ENCODE measurements around the gene XKR7.
A peak's percentile ranks its signal among the peaks of the same experiment; 100 is the strongest.

Gene XKR7

DNA sequence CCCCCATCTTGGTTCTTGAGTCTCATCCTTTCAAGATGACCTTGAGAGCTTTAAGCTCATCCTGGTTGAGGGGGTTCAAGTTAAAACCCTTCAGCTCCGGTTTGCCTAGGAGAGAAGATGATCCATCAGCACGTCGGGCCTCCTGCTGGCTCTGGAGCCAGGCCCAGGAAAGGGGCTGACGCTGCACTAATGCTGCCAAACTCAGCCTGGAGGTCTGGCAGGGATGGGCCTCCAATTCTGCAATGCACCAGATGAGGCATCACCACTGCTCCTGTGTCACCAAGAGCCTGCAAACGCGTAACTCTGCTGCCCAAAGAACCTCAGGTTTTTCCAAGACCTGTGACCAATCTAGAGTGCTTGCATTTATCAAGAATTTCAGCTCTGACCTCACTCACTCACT is 22.2 kb upstream of the XKR7 start:
- DNase-seq, result no peak

- DNase-seq, result no peak
Measured at GRCh38 chr20:31948008-31948407, 19.9 kb upstream of the XKR7 start.

- no peak for DNase-seq
Measured at GRCh38 chr20:31949877-31950646, 17.9 kb upstream of the XKR7 start.

DNA sequence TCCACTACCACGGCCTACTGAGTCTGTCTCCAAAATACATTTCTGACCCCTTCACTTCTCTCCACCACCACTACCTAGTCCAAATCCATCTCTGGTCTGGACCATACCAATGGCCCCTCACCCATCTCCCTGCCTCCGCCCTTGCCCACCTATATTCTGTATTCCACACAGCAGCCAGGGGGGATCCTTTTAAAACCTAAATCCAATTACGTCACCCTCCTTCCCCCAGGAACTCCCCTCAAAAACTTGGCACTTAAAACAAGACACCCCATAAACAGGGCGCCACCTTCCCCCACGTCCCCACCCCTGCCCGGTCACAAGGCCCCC is 16.8 kb upstream of the XKR7 start:
- DNase-seq, result no peak

- DNase-seq, result peak; percentile 95
Measured at GRCh38 chr20:31951530-31952453, 16.2 kb upstream of the XKR7 start, which contains the start of gene PDRG1. TSS of gene PDRG1 (minus strand) at chr20:31952046. CDS start at chr20:31951961, 85 bp downstream.

GRCh38 chr20:31953556-31954148 is 14.3 kb upstream of the XKR7 start:
- no peak for DNase-seq

DNA sequence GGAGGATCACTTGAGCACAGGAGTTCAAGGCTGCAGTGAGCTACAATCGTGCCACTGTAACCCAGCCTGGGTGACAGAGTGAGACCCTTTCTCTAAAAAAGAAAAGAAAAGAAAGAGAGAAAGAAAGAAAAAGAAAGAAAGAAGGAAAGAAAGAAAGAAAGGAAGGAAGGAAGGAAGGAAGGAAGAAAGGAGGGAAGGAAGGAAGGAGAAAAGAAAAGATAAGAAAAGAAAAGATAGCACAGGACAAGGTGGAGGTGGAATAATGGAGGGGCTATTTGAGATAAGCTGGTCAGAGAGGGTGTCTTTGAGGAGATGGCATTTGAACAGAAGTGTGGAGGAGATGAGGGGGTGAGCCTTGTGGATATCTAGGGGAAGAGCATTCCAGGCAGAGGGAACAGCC is 13.5 kb upstream of the XKR7 start:
- DNase-seq, result no peak

DNA sequence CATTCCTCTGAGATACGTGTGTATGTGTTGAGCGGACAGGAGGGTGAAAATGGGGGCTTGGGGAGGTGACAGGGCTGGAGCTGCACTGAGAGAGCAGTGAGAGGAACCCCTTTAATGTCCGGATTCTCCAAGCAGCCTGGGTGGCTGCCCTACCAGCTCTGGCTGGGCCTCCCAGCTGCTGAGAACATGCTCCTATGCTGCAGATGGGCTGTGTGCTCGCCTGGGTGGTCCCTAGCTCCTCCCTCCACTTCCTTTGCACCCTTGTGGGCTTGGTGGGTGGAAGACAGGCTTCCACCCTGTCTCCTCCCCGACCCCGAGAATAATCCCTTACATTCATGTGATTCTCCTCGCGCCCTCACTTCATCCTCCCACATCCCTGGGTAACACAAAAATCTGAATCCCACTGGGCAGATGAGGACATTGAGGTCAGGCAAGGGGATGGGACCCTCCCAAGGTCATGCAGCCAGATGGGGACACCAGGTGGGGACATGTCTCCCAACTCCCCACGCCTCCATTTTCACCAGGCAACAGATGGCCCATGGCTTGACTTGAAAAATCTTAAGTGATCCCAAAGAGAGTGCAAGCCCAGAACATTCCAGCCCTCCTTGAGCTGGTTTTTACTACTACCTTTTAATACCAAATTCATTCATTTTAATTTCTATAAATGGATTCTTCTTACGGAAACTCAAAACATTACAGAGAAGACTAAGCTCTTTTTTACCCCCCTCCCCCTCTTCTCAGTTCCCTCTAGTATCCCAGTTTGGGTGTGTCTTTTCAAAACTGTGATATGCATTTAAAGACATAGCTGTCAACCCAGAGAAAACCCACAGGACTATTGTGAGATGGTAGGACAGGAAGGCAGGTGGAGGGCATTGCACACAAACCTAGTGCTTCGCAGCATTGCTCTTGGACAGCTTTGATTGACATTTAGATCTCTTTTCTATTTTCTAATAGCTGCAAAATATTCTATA is 11.1 kb upstream of the XKR7 start:
- no peak for DNase-seq

DNA sequence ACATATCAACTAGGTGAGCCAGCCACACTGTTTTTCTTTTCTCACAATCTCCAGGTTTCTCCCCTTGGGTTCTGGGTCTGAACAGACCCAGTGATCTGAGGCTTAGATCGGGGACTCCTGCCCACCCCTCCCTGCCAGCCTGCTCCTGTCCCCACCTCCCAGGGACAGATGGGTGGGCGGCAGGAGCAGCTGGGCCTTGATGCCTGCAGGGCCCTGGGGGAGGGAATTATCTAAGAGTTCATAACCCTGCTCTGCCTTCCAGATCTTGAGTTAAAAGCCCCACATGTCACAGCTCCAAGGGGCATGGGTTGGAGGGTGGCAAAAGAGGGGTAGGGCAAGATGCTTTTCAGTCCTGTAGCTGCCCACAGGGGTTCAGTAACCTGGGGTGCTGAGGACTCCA is 5.2 kb upstream of the XKR7 start:
- DNase-seq, result no peak

GRCh38 chr20:31963889-31964288 is 4.1 kb upstream of the XKR7 start:
- DNase-seq, result no peak

DNA sequence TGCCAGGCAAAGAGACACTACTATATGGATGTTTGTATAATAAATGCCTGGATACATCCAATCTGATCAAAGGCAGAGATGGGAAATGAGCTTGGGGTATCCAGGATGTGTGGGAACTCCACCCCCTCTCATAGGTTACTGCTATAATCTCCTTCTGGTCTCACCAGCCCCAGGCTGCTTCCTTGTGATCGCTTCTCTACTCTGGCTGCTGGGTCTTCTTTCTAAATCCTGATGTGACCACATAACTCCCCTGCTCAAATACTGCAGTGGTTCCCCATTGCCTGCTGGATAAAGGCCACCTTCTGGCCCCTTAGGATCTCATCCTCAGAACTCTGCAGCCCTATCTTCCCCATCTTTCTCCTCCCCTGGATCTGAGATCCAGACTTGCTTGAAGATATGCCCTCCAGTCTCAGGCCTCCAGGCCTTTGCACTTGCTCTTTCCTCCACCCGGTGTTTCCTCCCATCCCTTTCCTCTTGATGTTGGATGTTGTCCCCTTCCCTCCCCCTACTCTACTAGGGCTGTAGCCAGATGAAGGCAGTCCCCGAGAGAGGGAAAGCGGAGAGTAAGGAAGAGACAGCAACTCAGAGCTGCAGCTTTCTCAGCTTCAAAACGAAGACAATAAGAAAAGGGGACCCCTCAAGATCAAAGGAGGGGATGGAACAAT is 828 bp upstream of the XKR7 start:
- DNase-seq, result no peak

- DNase-seq, result peak; percentile 69
Measured at GRCh38 chr20:31968291-31969126, 558 bp downstream of the XKR7 start.

GRCh38 chr20:31969991-31970390 is 2.0 kb downstream of the XKR7 start:
- no peak for DNase-seq

DNA sequence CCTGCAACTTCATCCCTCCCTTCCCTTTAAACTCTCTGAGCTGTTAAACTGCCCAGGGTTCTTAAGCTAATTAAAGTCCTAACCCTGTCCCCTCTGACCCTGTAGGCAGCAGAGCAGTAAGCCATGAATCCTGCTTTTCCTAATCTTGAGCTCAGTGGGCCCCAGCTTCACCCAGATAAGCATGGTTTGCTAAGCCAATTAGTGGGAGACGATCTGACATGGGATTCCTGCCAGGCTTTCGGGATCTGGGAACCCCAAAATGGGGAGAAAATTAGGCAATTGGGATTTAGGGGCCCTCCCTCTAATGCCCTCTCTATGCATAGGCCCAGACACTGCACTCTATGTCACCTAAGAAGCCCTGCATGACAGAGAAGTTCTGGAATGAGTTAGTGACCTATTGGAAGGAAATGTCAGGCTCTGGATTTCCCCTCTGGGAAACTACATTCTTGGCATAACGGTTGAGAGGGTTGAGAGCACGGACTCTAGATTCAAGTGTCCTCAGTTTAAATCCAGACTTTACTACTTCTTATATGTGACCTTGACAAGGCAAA is 4.6 kb downstream of the XKR7 start:
- no peak for DNase-seq

GRCh38 chr20:31974296-31974695 is 6.3 kb downstream of the XKR7 start:
- DNase-seq, result no peak

DNA sequence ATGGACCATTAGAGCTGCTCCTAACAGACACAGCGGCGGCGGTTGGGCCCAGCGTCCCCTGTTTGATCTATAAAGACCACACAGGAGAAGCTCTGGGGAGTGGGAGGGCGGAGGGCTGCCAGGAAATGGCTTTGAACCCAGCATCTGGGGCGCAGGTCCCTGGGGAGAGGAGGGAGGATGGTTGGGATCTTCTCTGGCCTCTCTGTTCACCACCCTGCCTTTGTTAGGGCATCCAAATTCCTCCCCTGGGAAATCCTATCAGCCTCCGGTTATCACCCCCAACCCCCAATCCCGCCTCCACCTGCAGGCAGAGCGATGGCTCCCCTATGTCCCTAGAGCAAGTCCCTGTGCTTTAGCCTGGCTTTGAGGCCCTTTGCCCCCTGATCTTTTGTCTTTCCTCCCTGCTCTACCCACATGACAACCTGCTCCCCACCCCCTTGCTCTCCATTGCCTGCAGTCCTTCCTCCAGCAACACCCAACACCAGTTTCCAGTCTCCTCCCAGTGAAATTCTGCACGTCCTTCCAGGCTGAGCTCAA is 7.1 kb downstream of the XKR7 start:
- DNase-seq, result no peak

DNA sequence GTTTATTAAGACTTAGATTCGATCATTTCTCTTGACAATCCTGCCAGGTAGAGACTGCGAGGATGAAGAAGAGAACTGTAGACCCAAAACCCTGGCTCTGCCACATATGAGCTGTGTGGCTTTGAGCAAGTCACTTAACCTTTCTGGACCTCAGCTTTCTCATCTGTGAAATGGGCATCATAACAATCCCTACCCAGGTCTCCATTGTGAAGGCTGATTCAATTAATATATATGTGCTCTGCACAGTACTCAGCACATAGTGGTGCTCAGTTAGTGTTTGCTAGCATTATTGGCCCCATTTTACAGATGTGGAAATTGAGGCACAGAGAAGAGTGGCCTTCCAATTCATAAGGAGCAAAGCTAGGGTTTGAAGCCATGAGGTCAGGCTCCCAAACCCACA is 7.9 kb downstream of the XKR7 start:
- DNase-seq, result no peak

DNA sequence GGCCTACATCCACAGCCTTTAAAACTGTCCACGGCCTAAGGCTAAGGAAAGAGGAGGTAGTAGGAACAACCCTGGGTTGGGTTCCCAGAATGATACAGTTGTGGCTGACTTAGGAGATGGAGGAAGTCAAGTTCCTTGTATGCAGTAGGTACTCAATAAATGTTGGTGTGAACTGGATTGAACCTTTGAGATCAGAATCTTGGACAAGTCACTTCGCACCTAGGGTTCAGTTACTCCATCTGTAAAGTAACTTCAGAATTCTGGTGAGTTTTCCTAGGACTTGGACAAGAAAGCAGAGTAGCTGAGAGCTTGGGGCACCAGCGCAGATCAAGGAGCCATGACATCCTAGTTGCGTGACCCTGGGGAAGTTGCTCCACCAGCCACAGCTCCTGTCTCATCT is 9.1 kb downstream of the XKR7 start:
- no peak for DNase-seq

- no peak for DNase-seq
Measured at GRCh38 chr20:31979713-31980426, 11.9 kb downstream of the XKR7 start.

- no peak for DNase-seq
Measured at GRCh38 chr20:31981784-31982183, 13.8 kb downstream of the XKR7 start.

All from activated effector memory CD4-positive, alpha-beta T cell treated with Interleukin-2 at 50 U/mL for 16 hours (primary cell).